CD4-positive, alpha-beta memory T cell (primary cell): Measurements from ENCODE around the gene SVOPL. TPM values are rescaled to one million over a fixed set of nuclear protein-coding genes. Genes with fewer than 3 reads are reported as not detected.

Experiments used
- CTCF ChIA-PET: fragments of 350-600 bp; sonication (Branson Sonifier 250); formaldehyde crosslinking; loops from one replicate; lab custom pipeline; 2021; ENCODE audit warnings: inconsistent platforms; ENCODE audit not compliant: partially characterized antibody; lab: Charles Lee
- POLR2A ChIA-PET: fragments of 350-600 bp; sonication (Branson Sonifier 250); formaldehyde crosslinking; loops from one replicate; lab custom pipeline; 2021; ENCODE audit not compliant: partially characterized antibody; lab: Charles Lee
- DNase-seq, 5 donors: peaks; one replicate each; pipeline versions ENCODE4 v3.0.0 to v3.0.0-alpha.2; 2020 to 2022; ENCODE audit warnings: mixed read lengths in 1 of 5
- H3K27ac ChIP-seq: one replicate; pipeline ENCODE4 v1.7.0; 2013; ENCODE audit warnings: low read depth, low read length
- H3K27me3 ChIP-seq: 2 replicates; pipeline ENCODE4 v1.7.0; 2013; ENCODE audit warnings: mild to moderate bottlenecking, low read length, moderate library complexity; ENCODE audit not compliant: insufficient read depth
- H3K36me3 ChIP-seq: 2 replicates; pipeline ENCODE4 v1.7.0; 2013; ENCODE audit warnings: mild to moderate bottlenecking, low read length, moderate library complexity; ENCODE audit not compliant: insufficient read depth
- H3K4me1 ChIP-seq: 2 replicates; pipeline ENCODE4 v1.7.0; 2013; ENCODE audit warnings: mild to moderate bottlenecking, low read length, moderate library complexity; ENCODE audit not compliant: insufficient read depth
- H3K4me3 ChIP-seq, 2 donors: one replicate each; pipeline ENCODE4 v1.7.0; 2013; ENCODE audit warnings: low read length in 2 of 2, mild to moderate bottlenecking in 1 of 2
- H3K9me3 ChIP-seq, 2 donors: one replicate each; pipeline ENCODE4 v1.7.0; 2013; ENCODE audit warnings: low read length in 2 of 2, control low read depth in 1 of 2; ENCODE audit not compliant: control insufficient read depth in 1 of 2
- H3K27ac Mint-ChIP-seq, 7 donors: one replicate each; pipeline ENCODE4 v1.8.0; 2020 to 2021; ENCODE audit warnings: mixed read lengths in 7 of 7, mild to moderate bottlenecking in 6 of 7, inconsistent platforms in 3 of 7, moderate library complexity in 3 of 7
- H3K27me3 Mint-ChIP-seq, 2 donors: one replicate each; pipeline ENCODE4 v1.8.0; 2020 to 2021; ENCODE audit warnings: mixed read lengths in 2 of 2
- H3K36me3 Mint-ChIP-seq, 2 donors: one replicate each; pipeline ENCODE4 v1.8.0; 2020 to 2021; ENCODE audit warnings: mixed read lengths in 2 of 2, inconsistent platforms in 1 of 2, mild to moderate bottlenecking in 1 of 2
- H3K4me1 Mint-ChIP-seq, 4 donors: one replicate each; pipeline ENCODE4 v1.8.0; 2020 to 2021; ENCODE audit warnings: mixed read lengths in 4 of 4, mild to moderate bottlenecking in 1 of 4
- H3K4me3 Mint-ChIP-seq, 8 donors: one replicate each; pipeline ENCODE4 v1.8.0; 2020 to 2021; ENCODE audit warnings: mixed read lengths in 8 of 8, mild to moderate bottlenecking in 7 of 8, moderate library complexity in 6 of 8, inconsistent platforms in 3 of 8
- H3K9me3 Mint-ChIP-seq, 8 donors: one replicate each; pipeline ENCODE4 v1.8.0; 2020 to 2021; ENCODE audit warnings: mixed read lengths in 8 of 8, mild to moderate bottlenecking in 5 of 8, inconsistent platforms in 3 of 8, moderate library complexity in 1 of 8
- intact Hi-C: fragments of 100-400 bp; cut with micrococcal nuclease; formaldehyde crosslinking; loops from one replicate; pipeline ENCODE4 v1.15.1; 2023
- polyA plus RNA-seq, 2 donors: library from polyadenylated mRNA; unstranded; fragments of 300-500 nt; fragmentation: Illumina TruSeq; gene quantifications; one replicate each; pipeline ENCODE4 v1.2.3, GENCODE V29; 2021
- total RNA-seq, 2 experiments: library from RNA; stranded (reverse); gene quantifications; one replicate each; pipeline ENCODE4 v1.2.3, GENCODE V29; 2021

SVOPL gene
- total and polyA plus RNA-seq, 4 experiments from 2014 or later = not detected

DNA sequence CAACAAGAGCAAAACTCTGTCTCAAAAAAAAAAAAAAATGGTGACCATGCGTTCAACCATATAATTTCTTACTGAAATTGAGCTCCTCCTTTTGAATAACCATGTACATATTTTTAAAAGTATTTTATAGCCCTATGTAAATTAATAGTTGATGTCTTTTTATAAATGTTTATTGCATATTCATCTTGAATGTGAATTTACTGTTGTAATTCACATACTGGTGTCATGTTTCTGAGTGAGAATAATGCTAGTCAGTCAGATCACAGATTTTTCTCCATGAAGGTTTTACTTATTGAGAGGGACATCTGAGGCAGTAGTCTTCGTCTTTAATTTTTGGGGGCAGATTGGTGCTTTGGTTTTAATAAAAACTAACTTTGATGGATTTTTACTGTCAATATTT lies 112.2 kb downstream of the SVOPL start:
- Histone ChIP-seq H3K36me3 (peaks cover 6% of the 10 kb centered on the region), H3K27ac (no peak overlapping the region), H3K4me1 (no peaks in the 10 kb centered on the region), H3K27me3 (no peaks in the 10 kb centered on the region), H3K4me3 (no peak overlapping the region), H3K9me3 (no peaks in the 10 kb centered on the region)
- H3K27ac Mint-ChIP-seq = no peak overlapping the region
- POLR2A ChIA-PET = no interaction called here
- DNase-seq = no peak
- intact Hi-C loops = loop anchor here (10.0 kb wide), 1 partner anchor 64 kb away; no protein-coding TSS in a partner anchor
- no peaks in the 10 kb centered on the region for H3K27me3 Mint-ChIP-seq
- H3K4me1 Mint-ChIP-seq = no peaks in the 10 kb centered on the region
- H3K36me3 Mint-ChIP-seq = peaks cover 27 to 33% of the 10 kb centered on the region in 2 donors
- CTCF ChIA-PET = no interaction called here
- H3K4me3 Mint-ChIP-seq = no peak overlapping the region
- no peaks in the 10 kb centered on the region for H3K9me3 Mint-ChIP-seq

DNA sequence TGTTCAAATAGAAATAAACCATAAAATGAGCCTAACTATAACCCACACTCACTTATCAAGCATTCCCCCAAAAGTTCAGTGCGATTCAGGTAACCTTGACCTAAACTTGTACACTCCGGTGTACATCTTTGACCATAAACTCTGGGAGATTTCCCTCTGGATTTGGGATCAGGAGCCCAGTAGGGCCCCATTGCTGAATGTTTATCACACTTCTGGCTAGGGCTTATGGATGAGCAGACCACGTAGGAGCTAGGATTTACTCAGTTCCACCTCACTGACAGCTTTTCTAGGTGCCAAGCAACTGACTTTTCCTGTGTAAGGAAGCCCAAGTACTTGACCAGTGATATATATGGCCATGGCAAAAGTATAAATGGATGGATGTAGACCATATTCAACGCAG lies 113.7 kb downstream of the SVOPL start:
- peaks cover 41 to 46% of the 10 kb centered on the region in 2 donors for H3K36me3 Mint-ChIP-seq
- no peak for DNase-seq
- H3K4me1 ChIP-seq = no peaks in the 10 kb centered on the region
- no peaks in the 10 kb centered on the region for H3K4me1 Mint-ChIP-seq
- H3K36me3 ChIP-seq = peaks cover 6% of the 10 kb centered on the region
- H3K27ac ChIP-seq = no peak overlapping the region
- H3K4me3 Mint-ChIP-seq = no peak overlapping the region
- no peak overlapping the region for H3K27ac Mint-ChIP-seq
- H3K27me3 Mint-ChIP-seq = no peaks in the 10 kb centered on the region
- no peak overlapping the region for H3K4me3 ChIP-seq
- CTCF ChIA-PET = no interaction called here
- H3K9me3 Mint-ChIP-seq = no peaks in the 10 kb centered on the region
- no peaks in the 10 kb centered on the region for H3K27me3 ChIP-seq
- POLR2A ChIA-PET = no interaction called here
- H3K9me3 ChIP-seq = no peaks in the 10 kb centered on the region
- intact Hi-C loops = loop anchor here (10.0 kb wide), 1 partner anchor 63 kb away; no protein-coding TSS in a partner anchor

DNA sequence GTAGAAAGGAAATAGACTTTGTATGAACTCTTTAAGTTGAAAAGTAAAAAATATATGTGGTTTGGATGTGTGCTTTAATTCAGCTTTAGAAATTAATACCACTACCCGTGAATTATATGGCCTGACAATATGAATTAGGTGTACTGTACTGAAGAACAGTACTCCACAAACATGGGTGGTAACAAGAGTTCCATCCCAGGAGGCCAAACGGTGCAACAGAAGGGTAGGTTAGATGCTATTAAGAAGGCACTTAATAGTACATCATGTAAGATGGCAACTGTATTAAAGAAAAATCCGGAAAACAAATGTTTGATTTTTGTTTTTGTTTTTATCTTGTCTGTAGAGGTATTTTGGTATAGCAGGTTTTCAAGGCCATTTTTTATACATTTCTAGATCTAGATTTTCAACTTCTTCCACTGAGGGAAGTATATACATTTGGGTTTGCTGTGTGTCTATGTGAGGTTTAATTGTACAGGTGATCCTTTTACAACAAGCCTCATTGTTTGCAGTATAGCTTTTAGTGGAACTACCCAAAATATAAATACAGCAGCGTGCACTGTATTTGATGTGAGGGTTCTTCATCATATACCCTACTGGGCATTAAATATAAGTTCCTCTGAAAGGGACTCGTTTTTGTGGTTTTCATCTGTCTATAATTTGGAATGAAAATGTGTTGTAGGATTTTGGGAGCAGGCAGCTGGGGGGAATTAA lies 115.7 kb downstream of the SVOPL start:
- ChIA-PET CTCF (no interaction called here), POLR2A (no interaction called here)
- Histone ChIP-seq H3K4me3 (no peak overlapping the region), H3K27me3 (no peaks in the 10 kb centered on the region), H3K9me3 (no peaks in the 10 kb centered on the region), H3K36me3 (peaks cover 10% of the 10 kb centered on the region), H3K4me1 (no peaks in the 10 kb centered on the region), H3K27ac (no peak overlapping the region)
- intact Hi-C loops = loop anchor here (10.0 kb wide), 1 partner anchor 61 kb away; no protein-coding TSS in a partner anchor
- no peak for DNase-seq
- H3K36me3 Mint-ChIP-seq = peaks cover 55 to 60% of the 10 kb centered on the region in 2 donors
- H3K27ac Mint-ChIP-seq = peak overlapping the region in 2 of 7 donors; percentile 30 to 57
- no peaks in the 10 kb centered on the region for H3K27me3 Mint-ChIP-seq
- no peaks in the 10 kb centered on the region for H3K4me1 Mint-ChIP-seq
- no peaks in the 10 kb centered on the region for H3K9me3 Mint-ChIP-seq
- H3K4me3 Mint-ChIP-seq = no peak overlapping the region

GRCh38 chr7:138584696-138585095 lies 116.5 kb downstream of the SVOPL start:
- Histone ChIP-seq H3K36me3 (peaks cover 10% of the 10 kb centered on the region), H3K27me3 (no peaks in the 10 kb centered on the region), H3K4me3 (no peak overlapping the region), H3K9me3 (no peaks in the 10 kb centered on the region), H3K4me1 (no peaks in the 10 kb centered on the region), H3K27ac (no peak overlapping the region)
- no peak overlapping the region for H3K4me3 Mint-ChIP-seq
- DNase-seq = no peak
- peak overlapping the region in 2 of 7 donors; percentile 4 to 30 for H3K27ac Mint-ChIP-seq
- intact Hi-C loops = loop anchor here (10.0 kb wide), 1 partner anchor 60 kb away; no protein-coding TSS in a partner anchor
- H3K4me1 Mint-ChIP-seq = no peaks in the 10 kb centered on the region
- H3K9me3 Mint-ChIP-seq = no peaks in the 10 kb centered on the region
- no peaks in the 10 kb centered on the region for H3K27me3 Mint-ChIP-seq
- H3K36me3 Mint-ChIP-seq = peaks cover 62 to 68% of the 10 kb centered on the region in 2 donors
- ChIA-PET POLR2A (no interaction called here), CTCF (no interaction called here)

GRCh38 chr7:138584283-138584682 lies 116.9 kb downstream of the SVOPL start:
- DNase-seq = no peak
- H3K36me3 Mint-ChIP-seq = peaks cover 66 to 72% of the 10 kb centered on the region in 2 donors
- H3K27ac Mint-ChIP-seq = no peak overlapping the region
- H3K36me3 ChIP-seq = peaks cover 10% of the 10 kb centered on the region
- ChIA-PET POLR2A (no interaction called here), CTCF (no interaction called here)
- no peak overlapping the region for H3K4me3 Mint-ChIP-seq
- no peaks in the 10 kb centered on the region for H3K9me3 ChIP-seq
- no peaks in the 10 kb centered on the region for H3K4me1 Mint-ChIP-seq
- H3K27me3 Mint-ChIP-seq = no peaks in the 10 kb centered on the region
- H3K27me3 ChIP-seq = no peaks in the 10 kb centered on the region
- H3K9me3 Mint-ChIP-seq = no peaks in the 10 kb centered on the region
- H3K4me1 ChIP-seq = no peaks in the 10 kb centered on the region
- no peak overlapping the region for H3K27ac ChIP-seq
- H3K4me3 ChIP-seq = no peak overlapping the region
- intact Hi-C loops = loop anchor here (10.0 kb wide), 1 partner anchor 59 kb away; no protein-coding TSS in a partner anchor

DNA sequence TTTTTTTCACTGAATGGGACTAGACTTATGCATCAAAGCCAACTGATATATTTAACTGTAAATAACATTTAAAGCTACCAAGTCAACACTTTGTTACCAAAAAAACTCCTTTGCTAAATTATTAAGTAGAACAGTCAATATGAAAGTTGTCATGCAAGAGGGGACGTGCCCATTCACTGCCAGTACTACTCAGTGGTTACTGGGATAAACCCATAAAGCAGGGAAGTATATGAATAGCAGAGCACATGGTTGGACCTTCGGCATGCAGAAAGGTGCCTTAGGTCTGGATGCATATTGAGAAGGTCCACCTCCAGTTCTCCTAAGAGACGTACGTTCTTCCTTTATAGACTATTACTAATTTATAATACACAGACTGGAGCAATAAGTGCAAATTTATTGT lies 120.1 kb downstream of the SVOPL start:
- no peaks in the 10 kb centered on the region for H3K27me3 Mint-ChIP-seq

DNA sequence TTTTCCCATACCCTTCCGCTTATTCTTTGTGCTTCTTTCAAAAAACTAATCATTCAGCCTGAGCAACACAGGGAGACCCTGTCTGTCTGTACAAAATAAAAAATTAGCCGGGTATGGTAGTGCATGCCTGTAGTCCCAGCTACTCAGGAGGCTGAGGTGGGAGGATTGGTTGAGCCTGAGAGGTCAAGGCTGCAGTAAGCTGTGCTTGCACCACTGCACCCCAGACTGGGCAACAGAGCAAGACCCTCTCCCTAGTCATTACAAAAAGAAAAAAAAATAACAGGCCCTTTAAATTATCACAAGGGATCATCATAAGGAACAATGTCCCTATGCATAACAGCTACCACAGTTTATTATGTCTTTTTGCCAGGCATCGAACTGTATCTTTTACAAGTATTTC lies 121.5 kb downstream of the SVOPL start:
- no peaks in the 10 kb centered on the region for H3K9me3 ChIP-seq
- H3K4me1 ChIP-seq = no peaks in the 10 kb centered on the region
- intact Hi-C loops = loop anchor here (10.0 kb wide), 2 partner anchors 55 to 115 kb away; partner anchors contain the start of gene TRIM24
- no peak overlapping the region for H3K4me3 ChIP-seq
- H3K27me3 ChIP-seq = no peaks in the 10 kb centered on the region
- ChIA-PET POLR2A (no interaction called here), CTCF (no interaction called here)
- Mint-ChIP-seq H3K27me3 (no peaks in the 10 kb centered on the region), H3K9me3 (no peaks in the 10 kb centered on the region), H3K27ac (no peak overlapping the region), H3K4me1 (peaks cover 0 to 6% (median 2%) of the 10 kb centered on the region in 4 donors), H3K36me3 (peaks cover 78 to 80% of the 10 kb centered on the region in 2 donors), H3K4me3 (no peak overlapping the region)
- no peak overlapping the region for H3K27ac ChIP-seq
- DNase-seq = no peak
- H3K36me3 ChIP-seq = peaks cover 4% of the 10 kb centered on the region

More for the DNA sequence above, 120.1 kb downstream of the SVOPL start:
- no peaks in the 10 kb centered on the region for H3K9me3 ChIP-seq
- Mint-ChIP-seq H3K27ac (no peak overlapping the region), H3K4me3 (no peak overlapping the region), H3K9me3 (no peaks in the 10 kb centered on the region), H3K36me3 (peaks cover 83 to 85% of the 10 kb centered on the region in 2 donors), H3K4me1 (no peaks in the 10 kb centered on the region)
- ChIA-PET CTCF (no interaction called here), POLR2A (no interaction called here)
- DNase-seq = no peak
- no peaks in the 10 kb centered on the region for H3K4me1 ChIP-seq
- H3K27me3 ChIP-seq = no peaks in the 10 kb centered on the region
- H3K36me3 ChIP-seq = peaks cover 4% of the 10 kb centered on the region
- no peak overlapping the region for H3K4me3 ChIP-seq
- intact Hi-C loops = loop anchor here (10.0 kb wide), 1 partner anchor 56 kb away; no protein-coding TSS in a partner anchor
- H3K27ac ChIP-seq = no peak overlapping the region
